H9 (cell line): Measurements from ENCODE around the gene CYGB. TPM values are rescaled to one million over a fixed set of nuclear protein-coding genes. Genes with fewer than 3 reads are reported as not detected.

Source experiments
- DNase-seq: peaks from one replicate; pipeline ENCODE4 v3.0.0-alpha.2; 2017
- H2AFZ ChIP-seq: one replicate; pipeline ENCODE4 v1.6.1; 2013; ENCODE audit warnings: mild to moderate bottlenecking, low read length, control low read depth, moderate library complexity
- H2AK5ac ChIP-seq: 2 replicates; pipeline ENCODE4 v1.6.1; 2013; ENCODE audit warnings: low read length, control low read depth, mixed read lengths; ENCODE audit not compliant: insufficient read length
- H2BK120ac ChIP-seq: one replicate; pipeline ENCODE4 v1.6.1; 2013; ENCODE audit warnings: low read depth, mild to moderate bottlenecking, low read length, control low read depth, inconsistent platforms; ENCODE audit not compliant: poor library complexity, severe bottlenecking
- H2BK12ac ChIP-seq: 2 replicates; pipeline ENCODE4 v1.6.1; 2013; ENCODE audit warnings: low read length, control low read depth, mixed read lengths, low read depth; ENCODE audit not compliant: insufficient read length
- H2BK15ac ChIP-seq: 2 replicates; pipeline ENCODE4 v1.6.1; 2013; ENCODE audit warnings: low read depth, low read length, control low read depth
- H2BK20ac ChIP-seq: one replicate; pipeline ENCODE4 v1.6.1; 2013; ENCODE audit warnings: low read depth, mild to moderate bottlenecking, low read length, control low read depth, inconsistent platforms; ENCODE audit not compliant: poor library complexity, severe bottlenecking
- H2BK5ac ChIP-seq: 2 replicates; pipeline ENCODE4 v1.6.1; 2013; ENCODE audit warnings: low read length, control low read depth, mixed read lengths; ENCODE audit not compliant: insufficient read length
- H3K14ac ChIP-seq: 2 replicates; pipeline ENCODE4 v1.6.1; 2013; ENCODE audit warnings: low read length, control low read depth; ENCODE audit not compliant: insufficient read depth
- H3K18ac ChIP-seq: 2 replicates; pipeline ENCODE4 v1.6.1; 2013; ENCODE audit warnings: low read depth, mild to moderate bottlenecking, mixed read lengths, low read length, control low read depth; ENCODE audit not compliant: insufficient read length
- H3K23ac ChIP-seq: 2 replicates; pipeline ENCODE4 v1.6.1; 2013; ENCODE audit warnings: low read length, control low read depth, mixed read lengths, low read depth; ENCODE audit not compliant: insufficient read length
- H3K23me2 ChIP-seq: 2 replicates; pipeline ENCODE4 v1.6.1; 2013; ENCODE audit warnings: low read depth, mild to moderate bottlenecking, mixed read lengths, low read length, control low read depth; ENCODE audit not compliant: insufficient read length, poor library complexity, severe bottlenecking
- H3K27ac ChIP-seq: 2 replicates; pipeline ENCODE4 v1.5.1; 2013; ENCODE audit warnings: low read length, control low read depth, mixed read lengths, low read depth; ENCODE audit not compliant: insufficient read length
- H3K27me3 ChIP-seq: 2 replicates; pipeline ENCODE4 v1.6.1; 2013; ENCODE audit warnings: low read length, control low read depth, inconsistent platforms; ENCODE audit not compliant: insufficient read depth
- H3K4ac ChIP-seq: 2 replicates; pipeline ENCODE4 v1.6.1; 2013; ENCODE audit warnings: low read depth, mild to moderate bottlenecking, control low read depth, inconsistent platforms, low read length, moderate library complexity
- H3K4me1 ChIP-seq: 2 replicates; pipeline ENCODE4 v1.6.1; 2013; ENCODE audit warnings: low read length, control low read depth, inconsistent platforms; ENCODE audit not compliant: insufficient read depth
- H3K4me2 ChIP-seq: 2 replicates; pipeline ENCODE4 v1.6.1; 2013; ENCODE audit warnings: low read length, control low read depth, mixed read lengths; ENCODE audit not compliant: insufficient read length, insufficient read depth
- H3K56ac ChIP-seq: 2 replicates; pipeline ENCODE4 v1.6.1; 2013; ENCODE audit warnings: low read depth, mild to moderate bottlenecking, mixed read lengths, low read length, control low read depth; ENCODE audit not compliant: insufficient read length
- H3K79me1 ChIP-seq: 2 replicates; pipeline ENCODE4 v1.6.1; 2013; ENCODE audit warnings: low read depth, mild to moderate bottlenecking, moderate library complexity, low read length, control low read depth, inconsistent platforms; ENCODE audit not compliant: insufficient read depth, poor library complexity, severe bottlenecking
- H3K79me2 ChIP-seq: 2 replicates; pipeline ENCODE4 v1.6.1; 2013; ENCODE audit warnings: low read length, control low read depth, inconsistent platforms; ENCODE audit not compliant: insufficient read depth
- H3K9ac ChIP-seq: 2 replicates; pipeline ENCODE4 v1.6.1; 2013; ENCODE audit warnings: low read length, control low read depth, mixed read lengths; ENCODE audit not compliant: insufficient read length; ENCODE audit errors: extremely low read depth
- H3K9me3 ChIP-seq: one replicate; pipeline ENCODE4 v1.6.1; 2013; ENCODE audit warnings: low read depth, low read length, inconsistent platforms; ENCODE audit not compliant: control insufficient read depth
- H3T11ph ChIP-seq: one replicate; pipeline ENCODE4 v1.6.1; 2013; ENCODE audit warnings: mild to moderate bottlenecking, low read length, control low read depth, inconsistent platforms
- H4K20me1 ChIP-seq: one replicate; pipeline ENCODE4 v1.6.1; 2013; ENCODE audit not compliant: control insufficient read depth, insufficient read length, insufficient read depth
- H4K5ac ChIP-seq: 2 replicates; pipeline ENCODE4 v1.6.1; 2013; ENCODE audit warnings: low read depth, mild to moderate bottlenecking, mixed read lengths, low read length, control low read depth; ENCODE audit not compliant: insufficient read length
- H4K8ac ChIP-seq: replicated peaks from 2 replicates; pipeline ENCODE4 v1.6.1; 2013; ENCODE audit warnings: low read length, control low read depth, mixed read lengths, low read depth; ENCODE audit not compliant: insufficient read length
- H4K91ac ChIP-seq: 2 replicates; pipeline ENCODE4 v1.6.1; 2013; ENCODE audit warnings: low read depth, mild to moderate bottlenecking, moderate library complexity, mixed read lengths, low read length, control low read depth; ENCODE audit not compliant: insufficient read length
- H3K27ac Mint-ChIP-seq, 3 experiments: 2 replicates in 2 of 3; 3 replicates in 1 of 3; pipeline ENCODE4 v1.8.0; 2020 to 2021; ENCODE audit warnings: mixed read lengths in 3 of 3, mild to moderate bottlenecking in 1 of 3, moderate library complexity in 1 of 3
- H3K27me3 Mint-ChIP-seq: 2 replicates; pipeline ENCODE4 v1.8.0; 2021; ENCODE audit warnings: low read depth, mild to moderate bottlenecking, moderate library complexity, mixed read lengths
- H3K36me3 Mint-ChIP-seq, 3 experiments: 2 replicates in 2 of 3; 3 replicates in 1 of 3; pipeline ENCODE4 v1.8.0; 2020 to 2021; ENCODE audit warnings: low read depth in 3 of 3, mixed read lengths in 3 of 3; ENCODE audit not compliant: insufficient read depth in 1 of 3
- H3K4me1 Mint-ChIP-seq, 2 experiments: 2 replicates each; pipeline ENCODE4 v1.8.0; 2020; ENCODE audit warnings: mixed read lengths in 2 of 2
- H3K4me3 Mint-ChIP-seq, 2 experiments: 2 replicates in 1 of 2; 3 replicates in 1 of 2; pipeline ENCODE4 v1.8.0; 2020 to 2021; ENCODE audit warnings: mild to moderate bottlenecking in 2 of 2, mixed read lengths in 2 of 2, moderate library complexity in 1 of 2
- H3K9me3 Mint-ChIP-seq, 2 experiments: 2 replicates in 1 of 2; 3 replicates in 1 of 2; pipeline ENCODE4 v1.8.0; 2020; ENCODE audit warnings: mild to moderate bottlenecking in 2 of 2, mixed read lengths in 2 of 2, moderate library complexity in 1 of 2
- WGBS: extraction: QIAGEN DNeasy Blood & Tissue Kit; methylation state at CpG from one replicate; pipeline ENCODE4 v1.1.7; 2013; ENCODE audit warnings: missing lambda C conversion rate, low lambda C conversion rate, mixed read lengths; ENCODE audit not compliant: insufficient read length; ENCODE audit errors: extremely low coverage; 5-methylcytosine and 5-hydroxymethylcytosine counted together
- total RNA-seq: library from RNA; stranded (reverse); gene quantifications from 2 replicates; pipeline ENCODE4 v1.2.1, GENCODE V29; 2021
- TF ChIP-seq, protein P1 (sequence below): fragments of 200-600 bp; sonication (generic); conservative IDR thresholded peaks from 3 replicates; pipeline ENCODE4 v1.8.0; 2021; ENCODE audit warnings: antibody characterized with exemption, mild to moderate bottlenecking

The CYGB gene
- total RNA-seq, 1 experiment from 2014 or later = 2.4 TPM

DNA sequence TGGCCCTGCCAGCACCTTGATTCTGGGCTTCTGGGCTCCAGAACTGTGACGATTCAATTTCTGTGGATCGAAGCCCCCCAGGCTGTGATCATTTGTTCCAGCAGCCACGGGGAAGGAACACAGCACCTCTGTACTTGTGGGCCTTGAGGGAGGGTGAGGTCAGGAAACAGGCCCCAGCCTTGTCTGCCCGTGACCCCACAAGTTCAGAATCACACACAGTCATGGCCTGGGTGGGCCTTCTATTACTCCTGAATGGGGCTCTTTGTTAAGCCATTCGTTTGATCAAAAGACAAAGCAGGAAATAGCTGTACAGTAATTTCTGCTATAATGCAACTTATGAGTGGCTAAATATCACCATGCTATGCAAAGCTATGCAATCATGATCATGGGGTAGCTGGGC, 38.1 kb upstream of the CYGB start:
- no peak overlapping the region for H2BK5ac ChIP-seq
- no peak for DNase-seq
- peaks cover 0 to 7% of the 10 kb centered on the region in 2 experiments; a peak in 1 of 5 replicates for H3K9me3 Mint-ChIP-seq
- no peak overlapping the region for H4K91ac ChIP-seq
- no peak overlapping the region for H3K4me2 ChIP-seq
- no peak overlapping the region for H2BK12ac ChIP-seq
- no peak overlapping the region for H2AFZ ChIP-seq
- no peaks in the 10 kb centered on the region for H4K20me1 ChIP-seq
- peaks cover 0 to 4% (median 0%) of the 10 kb centered on the region in 3 experiments; a peak in 3 of 7 replicates for H3K36me3 Mint-ChIP-seq
- H3K4me3 Mint-ChIP-seq = no peak overlapping the region
- peaks cover 14% of the 10 kb centered on the region for H3K27me3 Mint-ChIP-seq
- no peak overlapping the region for H3K9ac ChIP-seq
- TF ChIP-seq, protein P1, sequence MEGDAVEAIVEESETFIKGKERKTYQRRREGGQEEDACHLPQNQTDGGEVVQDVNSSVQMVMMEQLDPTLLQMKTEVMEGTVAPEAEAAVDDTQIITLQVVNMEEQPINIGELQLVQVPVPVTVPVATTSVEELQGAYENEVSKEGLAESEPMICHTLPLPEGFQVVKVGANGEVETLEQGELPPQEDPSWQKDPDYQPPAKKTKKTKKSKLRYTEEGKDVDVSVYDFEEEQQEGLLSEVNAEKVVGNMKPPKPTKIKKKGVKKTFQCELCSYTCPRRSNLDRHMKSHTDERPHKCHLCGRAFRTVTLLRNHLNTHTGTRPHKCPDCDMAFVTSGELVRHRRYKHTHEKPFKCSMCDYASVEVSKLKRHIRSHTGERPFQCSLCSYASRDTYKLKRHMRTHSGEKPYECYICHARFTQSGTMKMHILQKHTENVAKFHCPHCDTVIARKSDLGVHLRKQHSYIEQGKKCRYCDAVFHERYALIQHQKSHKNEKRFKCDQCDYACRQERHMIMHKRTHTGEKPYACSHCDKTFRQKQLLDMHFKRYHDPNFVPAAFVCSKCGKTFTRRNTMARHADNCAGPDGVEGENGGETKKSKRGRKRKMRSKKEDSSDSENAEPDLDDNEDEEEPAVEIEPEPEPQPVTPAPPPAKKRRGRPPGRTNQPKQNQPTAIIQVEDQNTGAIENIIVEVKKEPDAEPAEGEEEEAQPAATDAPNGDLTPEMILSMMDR = no peak
- peaks cover 0 to 5% of the 10 kb centered on the region in 2 experiments; a peak in 1 of 4 replicates for H3K4me1 Mint-ChIP-seq
- no peak overlapping the region for H4K5ac ChIP-seq
- no peak overlapping the region for H3K56ac ChIP-seq
- no peak overlapping the region for H2BK120ac ChIP-seq
- no peak overlapping the region for H3K27ac ChIP-seq
- H4K8ac ChIP-seq = no peak overlapping the region
- H3K9me3 ChIP-seq = no peaks in the 10 kb centered on the region
- H3K23ac ChIP-seq = no peak overlapping the region
- no peak overlapping the region for H3K14ac ChIP-seq
- WGBS = no CpG with 5 or more reads among the region's 5 CpGs
- no peak overlapping the region for H2BK15ac ChIP-seq
- H3K4ac ChIP-seq = no peak overlapping the region
- H3K27ac Mint-ChIP-seq = no peak overlapping the region
- H2BK20ac ChIP-seq = no peak overlapping the region
- H3K23me2 ChIP-seq = no peaks in the 10 kb centered on the region
- H3K27me3 ChIP-seq = no peaks in the 10 kb centered on the region; the same call in 1 of the 2 replicates
- no peaks in the 10 kb centered on the region for H3K79me2 ChIP-seq
- no peaks in the 10 kb centered on the region for H3K79me1 ChIP-seq
- H3K4me1 ChIP-seq = no peaks in the 10 kb centered on the region
- H3T11ph ChIP-seq = no peak overlapping the region
- H2AK5ac ChIP-seq = no peak overlapping the region
- no peak overlapping the region for H3K18ac ChIP-seq
